ENCODE measurements around the gene ACACB.
A peak's percentile ranks its signal among the peaks of the same experiment; 100 is the strongest.

ACACB gene

GRCh38 chr12:109299849-109300248, 183.5 kb downstream of the ACACB start:
- DNase-seq (ENCODE audit: extremely low spot score) = no peak
- POLR2A ChIA-PET = no interaction called here
- CTCF ChIA-PET = interaction anchor here (1.1 kb wide), 1 partner anchor 7 kb away, joined by 3 read pairs; no protein-coding TSS in a partner anchor
- no peak for TF ChIP-seq CTCF (IDR thresholded peaks at IDR 0.05; ENCODE audit: control extremely low read depth, extremely low read depth, low read depth, missing control alignments)

- CTCF ChIA-PET = interaction anchor here (1.4 to 2.2 kb wide), 2 partner anchors 10 to 40 kb away, joined by 4 to 5 read pairs; no protein-coding TSS in a partner anchor
- POLR2A ChIA-PET = no interaction called here
- DNase-seq (ENCODE audit: extremely low spot score) = no peak
- TF ChIP-seq CTCF (IDR thresholded peaks at IDR 0.05; ENCODE audit: control extremely low read depth, extremely low read depth, low read depth, missing control alignments) = no peak
Observed at GRCh38 chr12:109301643-109302168, 185.3 kb downstream of the ACACB start.

- TF ChIP-seq CTCF (IDR thresholded peaks at IDR 0.05; ENCODE audit: control extremely low read depth, extremely low read depth, low read depth, missing control alignments) = no peak
- DNase-seq (ENCODE audit: extremely low spot score) = no peak
- POLR2A ChIA-PET = no interaction called here
- CTCF ChIA-PET = interaction anchor here (1.4 to 2.2 kb wide), 3 partner anchors 9 to 40 kb away, joined by 3 to 5 read pairs (median 4); no protein-coding TSS in a partner anchor
Observed at GRCh38 chr12:109302358-109302757, 186.0 kb downstream of the ACACB start.

DNA sequence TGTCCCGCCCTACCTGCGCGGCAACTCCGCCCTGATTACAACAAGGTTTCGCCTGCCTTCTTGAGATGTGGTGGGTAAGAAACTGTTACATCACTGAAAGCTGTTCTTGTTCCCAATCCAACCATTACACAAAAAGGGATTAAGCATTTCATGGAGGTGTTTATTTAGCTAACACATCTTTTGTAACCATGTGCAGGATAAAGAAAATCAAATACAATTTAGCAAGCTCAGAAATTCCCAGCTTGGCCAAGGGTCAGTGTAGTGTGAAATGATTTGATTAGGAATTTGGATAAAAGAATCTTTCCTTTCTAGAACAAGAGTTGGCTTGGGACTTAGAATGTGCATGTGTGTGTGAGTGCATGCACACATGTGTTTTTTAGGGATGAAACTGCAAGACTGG, 186.4 kb downstream of the ACACB start:
- no peak for TF ChIP-seq CTCF (IDR thresholded peaks at IDR 0.05; ENCODE audit: control extremely low read depth, extremely low read depth, low read depth, missing control alignments)
- DNase-seq (ENCODE audit: extremely low spot score) = no peak
- ChIA-PET CTCF (interaction anchor here (1.4 to 2.2 kb wide), 3 partner anchors 9 to 41 kb away, joined by 3 to 5 read pairs (median 4); no protein-coding TSS in a partner anchor), POLR2A (no interaction called here)

DNA sequence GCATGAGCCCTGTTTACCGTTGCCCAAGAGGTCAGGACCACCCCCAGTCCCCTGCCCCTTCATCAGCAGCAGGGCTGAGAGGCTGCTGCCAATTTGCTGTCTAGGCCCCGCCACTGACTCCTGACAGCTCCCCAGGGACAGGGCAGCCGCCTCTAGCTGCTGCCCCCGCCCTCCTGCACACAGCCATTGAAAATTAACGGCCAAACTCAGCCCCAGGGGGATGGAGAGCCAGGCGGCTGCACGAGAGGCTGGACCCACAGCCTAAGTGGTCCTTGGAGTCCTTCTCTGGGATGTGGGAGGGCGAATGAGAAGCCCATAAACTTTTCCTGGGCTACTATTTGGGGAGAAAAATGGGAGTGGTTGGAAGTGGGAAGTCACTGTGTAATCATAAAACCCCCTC, 188.1 kb downstream of the ACACB start:
- ChIA-PET CTCF (no interaction called here), POLR2A (no interaction called here)
- TF ChIP-seq CTCF (IDR thresholded peaks at IDR 0.05; ENCODE audit: control extremely low read depth, extremely low read depth, low read depth, missing control alignments) = no peak
- peak; percentile 10 for DNase-seq (ENCODE audit: extremely low spot score)

- ChIA-PET POLR2A (no interaction called here), CTCF (interaction anchor here (1.1 to 1.9 kb wide), 2 partner anchors 8 to 26 kb away, joined by 3 to 5 read pairs; no protein-coding TSS in a partner anchor)
- TF ChIP-seq CTCF (IDR thresholded peaks at IDR 0.05; ENCODE audit: control extremely low read depth, extremely low read depth, low read depth, missing control alignments) = no peak
- no peak for DNase-seq (ENCODE audit: extremely low spot score)
Observed at GRCh38 chr12:109305547-109305946, 189.2 kb downstream of the ACACB start.
